ENCODE data around the gene GPRC5C.

The GPRC5C gene

GRCh38 chr17:74392848-74393247 is 39.0 kb upstream of the GPRC5C start:
- intact Hi-C loops (cut with DNase I; ENCODE audit: low total_unique reads), result no loop called here
- no peak overlapping the region for H3K27ac ChIP-seq
- no peak overlapping the region for H3K4me3 ChIP-seq
- no peaks in the 10 kb centered on the region for H3K27me3 ChIP-seq
- TF ChIP-seq CTCF (IDR thresholded peaks at IDR 0.05), result no peak
- no peaks in the 10 kb centered on the region for H3K4me1 ChIP-seq
- no peak for DNase-seq
- no peaks in the 10 kb centered on the region for H3K9me3 ChIP-seq
- no peaks in the 10 kb centered on the region for H3K36me3 ChIP-seq

- no peaks in the 10 kb centered on the region for H3K4me1 ChIP-seq
- no peak overlapping the region for H3K27ac ChIP-seq
- H3K4me3 ChIP-seq, result no peak overlapping the region
- no peaks in the 10 kb centered on the region for H3K36me3 ChIP-seq
- DNase-seq, result no peak
- no peak for TF ChIP-seq CTCF (IDR thresholded peaks at IDR 0.05)
- intact Hi-C loops (cut with DNase I; ENCODE audit: low total_unique reads), result no loop called here
- H3K27me3 ChIP-seq, result no peaks in the 10 kb centered on the region
- no peaks in the 10 kb centered on the region for H3K9me3 ChIP-seq
Observed at GRCh38 chr17:74393346-74393942, 38.4 kb upstream of the GPRC5C start.

- TF ChIP-seq CTCF (IDR thresholded peaks at IDR 0.05), result no peak
- no peak for DNase-seq
- H3K36me3 ChIP-seq, result no peaks in the 10 kb centered on the region
- H3K4me3 ChIP-seq, result no peak overlapping the region
- H3K9me3 ChIP-seq, result no peaks in the 10 kb centered on the region
- no peak overlapping the region for H3K27ac ChIP-seq
- intact Hi-C loops (cut with DNase I; ENCODE audit: low total_unique reads), result no loop called here
- no peaks in the 10 kb centered on the region for H3K4me1 ChIP-seq
- no peaks in the 10 kb centered on the region for H3K27me3 ChIP-seq
Observed at GRCh38 chr17:74394275-74394950, 37.5 kb upstream of the GPRC5C start.

GRCh38 chr17:74394977-74395376 is 36.9 kb upstream of the GPRC5C start:
- Histone ChIP-seq H3K4me1 (no peaks in the 10 kb centered on the region), H3K27me3 (no peaks in the 10 kb centered on the region), H3K9me3 (no peaks in the 10 kb centered on the region), H3K36me3 (no peaks in the 10 kb centered on the region), H3K4me3 (no peak overlapping the region), H3K27ac (no peak overlapping the region)
- no peak for TF ChIP-seq CTCF (IDR thresholded peaks at IDR 0.05)
- intact Hi-C loops (cut with DNase I; ENCODE audit: low total_unique reads), result no loop called here
- DNase-seq, result no peak

- Histone ChIP-seq H3K27me3 (no peaks in the 10 kb centered on the region), H3K27ac (no peak overlapping the region), H3K9me3 (no peaks in the 10 kb centered on the region), H3K4me3 (no peak overlapping the region), H3K36me3 (no peaks in the 10 kb centered on the region), H3K4me1 (no peaks in the 10 kb centered on the region)
- no peak for DNase-seq
- no peak for TF ChIP-seq CTCF (IDR thresholded peaks at IDR 0.05)
- intact Hi-C loops (cut with DNase I; ENCODE audit: low total_unique reads), result no loop called here
Observed at GRCh38 chr17:74396567-74396966, 35.3 kb upstream of the GPRC5C start.
